Trophoblast cell (in vitro differentiated cells and primary cell): ENCODE data around the gene RFC2.
"Not testable (repeated sequence)": the region's sequence is repeated elsewhere in the genome, so short reads cannot be mapped to it uniquely, and the experiment has no call there.

ENCODE experiments used
- DNase-seq, 2 donors: peaks; one replicate each; pipeline ENCODE4 v3.0.0-alpha.2; 2016
- H2AFZ ChIP-seq: 2 replicates; pipeline ENCODE4 v1.6.1; 2013; ENCODE audit warnings: low read length, moderate library complexity, mild to moderate bottlenecking; ENCODE audit not compliant: insufficient read depth, poor library complexity
- H2AK5ac ChIP-seq: 2 replicates; pipeline ENCODE4 v1.6.1; 2013; ENCODE audit warnings: mild to moderate bottlenecking, low read length
- H2BK120ac ChIP-seq: 2 replicates; pipeline ENCODE4 v1.6.1; 2013; ENCODE audit warnings: low read length, mild to moderate bottlenecking, moderate library complexity; ENCODE audit not compliant: insufficient read depth, poor library complexity
- H2BK12ac ChIP-seq: 2 replicates; pipeline ENCODE4 v1.6.1; 2013; ENCODE audit warnings: mild to moderate bottlenecking, low read length, moderate library complexity
- H2BK5ac ChIP-seq: 2 replicates; pipeline ENCODE4 v1.6.1; 2013; ENCODE audit warnings: low read length, low read depth, moderate library complexity, mild to moderate bottlenecking; ENCODE audit not compliant: poor library complexity
- H3K14ac ChIP-seq: 2 replicates; pipeline ENCODE4 v1.6.1; 2013; ENCODE audit warnings: mild to moderate bottlenecking, low read length
- H3K18ac ChIP-seq: 2 replicates; pipeline ENCODE4 v1.6.1; 2013; ENCODE audit warnings: mild to moderate bottlenecking, low read length
- H3K23ac ChIP-seq: 2 replicates; pipeline ENCODE4 v1.6.1; 2013; ENCODE audit warnings: low read length
- H3K27ac ChIP-seq: 2 replicates; pipeline ENCODE4 v1.5.1; 2013; ENCODE audit warnings: low read depth, mild to moderate bottlenecking, inconsistent platforms, low read length, moderate library complexity
- H3K27me3 ChIP-seq: 2 replicates; pipeline ENCODE4 v1.6.1; 2013; ENCODE audit warnings: inconsistent platforms, mild to moderate bottlenecking, low read length, moderate library complexity; ENCODE audit not compliant: insufficient read depth
- H3K36me3 ChIP-seq, 2 experiments: 1 replicate in 1 of 2; 2 replicates in 1 of 2; pipeline ENCODE4 v1.6.1; 2013; ENCODE audit warnings: low read length in 2 of 2, mild to moderate bottlenecking in 2 of 2, moderate library complexity in 1 of 2; ENCODE audit not compliant: insufficient read depth in 2 of 2, control insufficient read depth in 1 of 2
- H3K4ac ChIP-seq: 2 replicates; pipeline ENCODE4 v1.6.1; 2013; ENCODE audit warnings: low read depth, mild to moderate bottlenecking, low read length, moderate library complexity
- H3K4me1 ChIP-seq, 2 experiments: 1 replicate in 1 of 2; 2 replicates in 1 of 2; pipeline ENCODE4 v1.6.1; 2013; ENCODE audit warnings: low read length in 2 of 2, mild to moderate bottlenecking in 2 of 2, moderate library complexity in 1 of 2; ENCODE audit not compliant: insufficient read depth in 2 of 2, control insufficient read depth in 1 of 2
- H3K4me2 ChIP-seq: 2 replicates; pipeline ENCODE4 v1.6.1; 2013; ENCODE audit warnings: inconsistent platforms, mild to moderate bottlenecking, low read length, moderate library complexity
- H3K4me3 ChIP-seq: 2 replicates; pipeline ENCODE4 v1.5.1; 2013; ENCODE audit warnings: mild to moderate bottlenecking, low read depth, low read length, inconsistent platforms
- H3K79me1 ChIP-seq: one replicate; pipeline ENCODE4 v1.6.1; 2013; ENCODE audit warnings: low read length
- H3K79me2 ChIP-seq: 2 replicates; pipeline ENCODE4 v1.6.1; 2013; ENCODE audit warnings: low read length, mild to moderate bottlenecking; ENCODE audit not compliant: control insufficient read depth, insufficient read depth, poor library complexity
- H3K9ac ChIP-seq: 2 replicates; pipeline ENCODE4 v1.6.1; 2013; ENCODE audit warnings: mild to moderate bottlenecking, low read length
- H3K9me3 ChIP-seq: 2 replicates; pipeline ENCODE4 v1.6.1; 2013; ENCODE audit warnings: low read depth, mild to moderate bottlenecking, control low read depth, inconsistent platforms, low read length; ENCODE audit not compliant: insufficient read depth
- H4K12ac ChIP-seq: 2 replicates; pipeline ENCODE4 v1.6.1; 2013; ENCODE audit warnings: low read depth, mild to moderate bottlenecking, low read length, moderate library complexity
- H4K8ac ChIP-seq: 2 replicates; pipeline ENCODE4 v1.6.1; 2013; ENCODE audit warnings: low read depth, mild to moderate bottlenecking, low read length, moderate library complexity
- H4K91ac ChIP-seq: one replicate; pipeline ENCODE4 v1.6.1; 2013; ENCODE audit warnings: low read depth, mild to moderate bottlenecking, low read length, moderate library complexity
- WGBS: extraction: QIAGEN DNeasy Blood & Tissue Kit; methylation state at CpG from one replicate; pipeline ENCODE4 v1.1.7; 2013; ENCODE audit warnings: missing lambda C conversion rate; ENCODE audit not compliant: insufficient read length, insufficient coverage; ENCODE audit errors: extremely low coverage; 5-methylcytosine and 5-hydroxymethylcytosine counted together

Gene RFC2

GRCh38 chr7:74206589-74207120, 47.5 kb downstream of the RFC2 start:
- no peak overlapping the region for H3K4ac ChIP-seq
- DNase-seq = peak; percentile 79 to 95
- no peaks in the 10 kb centered on the region for H3K79me2 ChIP-seq
- no peak overlapping the region for H2BK120ac ChIP-seq
- H3K4me3 ChIP-seq = peak overlapping the region; percentile 43
- no peak overlapping the region for H2AK5ac ChIP-seq
- H3K9ac ChIP-seq = peak overlapping the region; percentile 45
- H3K23ac ChIP-seq = no peak overlapping the region
- no peaks in the 10 kb centered on the region for H3K27me3 ChIP-seq
- no peak overlapping the region for H4K8ac ChIP-seq
- no peak overlapping the region for H3K4me2 ChIP-seq
- no peaks in the 10 kb centered on the region for H3K36me3 ChIP-seq
- no peak overlapping the region for H3K18ac ChIP-seq
- no CpG with 5 or more reads among the region's 23 CpGs for WGBS
- no peak overlapping the region for H2AFZ ChIP-seq
- H3K14ac ChIP-seq = no peak overlapping the region
- H3K4me1 ChIP-seq = peaks cover 0 to 1% of the 10 kb centered on the region in 2 experiments
- no peak overlapping the region for H4K12ac ChIP-seq
- no peak overlapping the region for H3K27ac ChIP-seq
- no peak overlapping the region for H4K91ac ChIP-seq
- H2BK5ac ChIP-seq = no peak overlapping the region
- H2BK12ac ChIP-seq = no peak overlapping the region
- no peaks in the 10 kb centered on the region for H3K79me1 ChIP-seq
- no peaks in the 10 kb centered on the region for H3K9me3 ChIP-seq

GRCh38 chr7:74206052-74206451, 48.1 kb downstream of the RFC2 start:
- not testable (repeated sequence) for H3K18ac ChIP-seq, H3K9ac ChIP-seq, H3K14ac ChIP-seq, H2BK12ac ChIP-seq, H4K91ac ChIP-seq, H3K79me1 ChIP-seq, H3K9me3 ChIP-seq, H3K79me2 ChIP-seq, H2BK5ac ChIP-seq, H3K4me3 ChIP-seq, H3K4me1 ChIP-seq, H3K27me3 ChIP-seq, H3K4ac ChIP-seq, H2AK5ac ChIP-seq, H2BK120ac ChIP-seq, H3K27ac ChIP-seq, H3K36me3 ChIP-seq, H2AFZ ChIP-seq, H3K4me2 ChIP-seq, DNase-seq, H3K23ac ChIP-seq, H4K8ac ChIP-seq, H4K12ac ChIP-seq
- no CpG with 5 or more reads among the region's 10 CpGs for WGBS

GRCh38 chr7:74203956-74204618, 50.1 kb downstream of the RFC2 start:
- Histone ChIP-seq H3K4me3 (no peak overlapping the region), H4K91ac (no peak overlapping the region), H4K12ac (no peak overlapping the region), H3K27ac (no peak overlapping the region), H3K14ac (no peak overlapping the region), H2BK12ac (no peak overlapping the region), H2BK5ac (no peak overlapping the region), H3K79me2 (no peaks in the 10 kb centered on the region), H3K79me1 (no peaks in the 10 kb centered on the region), H3K23ac (no peak overlapping the region), H4K8ac (no peak overlapping the region), H3K27me3 (no peaks in the 10 kb centered on the region), H3K4ac (no peak overlapping the region), H3K18ac (no peak overlapping the region), H3K4me1 (peaks cover 0 to 1% of the 10 kb centered on the region in 2 experiments), H3K9me3 (no peaks in the 10 kb centered on the region), H3K36me3 (no peaks in the 10 kb centered on the region), H3K4me2 (no peak overlapping the region), H2BK120ac (no peak overlapping the region), H2AFZ (no peak overlapping the region), H2AK5ac (no peak overlapping the region), H3K9ac (no peak overlapping the region)
- no peak for DNase-seq
- WGBS = no CpG with 5 or more reads among the region's 1 CpG

GRCh38 chr7:74202841-74203556, 51.2 kb downstream of the RFC2 start:
- H3K18ac ChIP-seq = no peak overlapping the region
- no peak overlapping the region for H3K27ac ChIP-seq
- no peak overlapping the region for H2BK120ac ChIP-seq
- no peak overlapping the region for H2BK5ac ChIP-seq
- H4K91ac ChIP-seq = no peak overlapping the region
- peaks cover 0 to 1% of the 10 kb centered on the region in 2 experiments for H3K4me1 ChIP-seq
- no peaks in the 10 kb centered on the region for H3K9me3 ChIP-seq
- H4K8ac ChIP-seq = no peak overlapping the region
- H2AFZ ChIP-seq = no peak overlapping the region
- no peak overlapping the region for H3K4me3 ChIP-seq
- peak in 1 of 2 donors; percentile 83 for DNase-seq
- no peak overlapping the region for H3K9ac ChIP-seq
- no peak overlapping the region for H3K4me2 ChIP-seq
- H4K12ac ChIP-seq = no peak overlapping the region
- WGBS = no CpG with 5 or more reads among the region's 12 CpGs
- H2AK5ac ChIP-seq = no peak overlapping the region
- H3K27me3 ChIP-seq = no peaks in the 10 kb centered on the region
- no peaks in the 10 kb centered on the region for H3K79me1 ChIP-seq
- no peak overlapping the region for H3K14ac ChIP-seq
- H3K23ac ChIP-seq = no peak overlapping the region
- no peaks in the 10 kb centered on the region for H3K79me2 ChIP-seq
- H2BK12ac ChIP-seq = no peak overlapping the region
- H3K36me3 ChIP-seq = peaks cover 2 to 4% of the 10 kb centered on the region in 2 experiments
- H3K4ac ChIP-seq = no peak overlapping the region
